GM21723 (cell line): Measurements from ENCODE around the gene SLC35E4.

Experiments
- ATAC-seq: cut with Tn5 transposase; IDR thresholded peaks from one replicate; pipeline ENCODE4 v1.9.1; 2021; ENCODE audit warnings: mild to moderate bottlenecking, moderate library complexity; ENCODE audit not compliant: unreplicated experiment

The SLC35E4 gene

GRCh38 chr22:30681831-30682230, 46.2 kb downstream of the SLC35E4 start:
- no peak for ATAC-seq

DNA sequence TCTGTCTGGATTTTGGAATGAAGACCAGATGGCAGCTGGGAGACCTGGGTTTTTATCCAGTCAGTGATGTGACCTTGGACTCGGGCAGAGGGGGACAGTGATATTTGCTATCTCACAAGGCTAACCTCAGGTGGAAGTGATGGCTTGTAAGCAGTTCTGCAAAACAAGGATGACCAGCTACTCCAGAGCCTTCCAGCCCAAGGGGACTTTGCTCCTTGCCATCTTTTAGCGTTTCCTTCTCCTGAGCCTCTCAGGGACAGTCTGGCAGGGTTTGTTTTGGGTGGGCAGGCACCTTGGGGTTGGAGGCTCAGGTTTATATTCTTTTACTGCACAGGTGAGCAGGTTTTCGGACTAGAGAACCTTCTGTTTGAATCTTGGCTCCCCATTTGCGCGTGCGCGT, 49.6 kb downstream of the SLC35E4 start:
- no peak for ATAC-seq

DNA sequence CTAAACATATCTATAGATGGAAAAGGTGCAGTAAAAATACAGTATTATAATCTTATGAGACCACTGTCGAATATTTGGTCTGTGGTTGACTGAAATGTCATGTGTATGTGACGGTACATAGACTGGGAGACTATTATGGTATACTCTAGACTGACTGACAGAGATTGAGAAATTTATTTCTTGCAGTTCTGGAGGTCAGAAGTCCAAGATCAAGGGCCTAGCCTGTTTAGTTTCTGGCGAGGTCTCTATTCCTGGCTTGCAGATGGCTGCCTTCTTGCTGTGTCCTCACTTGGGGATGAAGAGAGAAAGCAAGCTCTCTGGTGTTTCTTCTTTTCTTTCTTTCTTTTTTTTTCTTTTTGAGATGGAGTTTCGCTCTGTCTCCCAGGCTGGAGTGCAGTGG, 51.8 kb downstream of the SLC35E4 start:
- ATAC-seq = no peak

DNA sequence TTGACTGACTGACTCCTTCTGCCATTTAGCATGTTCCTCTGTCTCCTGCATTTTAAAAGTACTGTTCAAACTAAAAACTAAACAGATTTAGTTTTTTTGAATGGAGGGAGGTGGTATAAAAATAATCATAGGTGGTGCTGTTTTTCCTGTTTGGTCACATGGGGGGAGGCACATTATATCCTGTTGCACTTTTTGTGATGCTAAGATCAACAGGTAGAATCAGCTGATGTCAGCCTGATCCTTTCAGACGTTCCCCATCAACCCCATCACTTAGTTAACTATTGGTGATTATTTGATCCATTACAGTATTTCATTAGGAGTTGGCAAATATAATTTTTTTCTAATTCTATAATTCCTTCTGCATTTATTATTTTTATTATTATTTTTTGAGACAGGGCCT, 54.0 kb downstream of the SLC35E4 start:
- ATAC-seq = no peak

GRCh38 chr22:30691204-30691603, 55.6 kb downstream of the SLC35E4 start:
- no peak for ATAC-seq

DNA sequence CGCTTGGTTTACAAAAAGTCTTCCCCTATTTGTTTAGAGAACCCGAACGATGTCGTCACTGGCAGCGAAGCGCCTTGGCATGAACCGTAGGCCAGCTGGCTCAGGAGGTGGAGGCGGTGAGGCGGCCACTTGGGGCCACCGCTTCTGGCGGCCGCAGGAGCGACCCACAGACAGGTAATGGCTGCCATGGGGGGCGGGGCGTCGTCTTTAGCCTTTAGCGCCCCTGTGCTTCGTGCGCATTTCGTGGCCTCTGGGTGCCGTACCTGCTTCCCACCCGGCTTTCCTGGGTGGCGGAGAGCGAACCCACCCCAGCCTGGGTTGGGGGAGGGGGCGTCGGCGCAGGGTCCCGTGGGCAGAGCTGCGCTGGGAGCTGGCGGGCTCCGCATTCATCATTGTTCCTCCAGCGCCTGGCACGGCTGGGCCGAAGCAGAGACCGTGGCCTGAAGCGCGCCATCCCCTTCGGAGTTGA, 58.6 kb downstream of the SLC35E4 start:
- ATAC-seq = no peak

GRCh38 chr22:30694640-30695350, 59.2 kb downstream of the SLC35E4 start, which contains the start of gene OSBP2:
TSS of gene OSBP2 (plus strand) at chr22:30694874. CDS start at chr22:30694910, 36 bp downstream.
- no peak for ATAC-seq

DNA sequence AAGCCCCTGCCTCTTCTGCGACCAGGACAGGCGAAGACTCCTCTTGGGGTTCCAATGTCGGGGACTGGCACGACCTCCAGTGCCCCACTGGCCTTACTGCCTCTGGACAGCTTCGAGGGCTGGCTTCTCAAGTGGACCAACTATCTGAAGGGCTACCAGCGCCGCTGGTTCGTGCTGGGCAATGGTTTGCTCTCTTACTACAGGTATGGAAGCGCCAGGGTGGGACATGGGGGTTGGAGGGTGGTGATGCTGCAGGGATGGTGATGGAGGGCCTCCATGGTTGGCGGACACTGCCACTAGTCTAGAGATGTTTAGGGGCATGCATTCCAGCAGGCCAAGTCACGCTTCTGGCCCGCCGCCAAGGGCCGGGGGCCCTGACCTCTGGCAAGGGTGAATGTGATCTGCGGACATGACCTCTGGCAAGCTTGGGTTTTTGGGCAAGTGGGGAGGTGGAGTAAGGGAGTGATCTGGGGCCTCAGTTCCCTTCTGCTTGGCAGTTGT, 59.8 kb downstream of the SLC35E4 start:
- no peak for ATAC-seq

GRCh38 chr22:30695871-30696655, 60.5 kb downstream of the SLC35E4 start:
- no peak for ATAC-seq
